HEK293 (cell line): ENCODE measurements around the gene RPL19.

Experiments
- GLIS1 ChIP-seq: fragments of 450-650 bp; formaldehyde crosslinking; IDR thresholded peaks from 2 replicates; pipeline ENCODE4 v1.5.1; 2016; ENCODE audit warnings: missing biosample characterization, missing genetic modification characterization
- HOXC10 ChIP-seq: sonication (generic); formaldehyde crosslinking; IDR thresholded peaks from 2 replicates; pipeline ENCODE4 v1.8.1; 2023; ENCODE audit warnings: mild to moderate bottlenecking, missing genetic modification reagents
- IKZF3 ChIP-seq: fragments of 450-650 bp; IDR thresholded peaks from 2 replicates; pipeline ENCODE4 v1.5.0; 2018; ENCODE audit warnings: missing biosample characterization, mild to moderate bottlenecking, missing genetic modification characterization, moderate library complexity
- KLF9 ChIP-seq: fragments of 450-650 bp; formaldehyde crosslinking; IDR thresholded peaks from 2 replicates; pipeline ENCODE4 v1.5.1; 2016; ENCODE audit warnings: missing biosample characterization, missing genetic modification characterization, low read depth
- PATZ1 ChIP-seq: fragments of 450-650 bp; formaldehyde crosslinking; IDR thresholded peaks from 2 replicates; pipeline ENCODE4 v1.5.1; 2016; ENCODE audit warnings: missing biosample characterization, missing genetic modification characterization
- PRDM10 ChIP-seq: fragments of 450-650 bp; formaldehyde crosslinking; IDR thresholded peaks from 2 replicates; pipeline ENCODE4 v1.5.1; 2016; ENCODE audit warnings: missing biosample characterization, missing genetic modification characterization
- SETDB1 ChIP-seq: IDR thresholded peaks from one replicate; pipeline ENCODE4 v1.6.1; 2017; ENCODE audit warnings: mild to moderate bottlenecking, low read length, moderate library complexity, mixed read lengths; ENCODE audit not compliant: insufficient read length
- SP2 ChIP-seq: fragments of 450-650 bp; formaldehyde crosslinking; IDR thresholded peaks from 2 replicates; pipeline ENCODE4 v1.5.1; 2016; ENCODE audit warnings: missing biosample characterization, missing genetic modification characterization
- WT1 ChIP-seq: fragments of 450-650 bp; formaldehyde crosslinking; IDR thresholded peaks from 2 replicates; pipeline ENCODE4 v1.5.1; 2016; ENCODE audit warnings: missing biosample characterization, missing genetic modification characterization
- YY2 ChIP-seq: fragments of 450-650 bp; formaldehyde crosslinking; IDR thresholded peaks from 2 replicates; pipeline ENCODE4 v1.5.1; 2016; ENCODE audit warnings: missing biosample characterization, missing genetic modification characterization
- ZFHX2 ChIP-seq: fragments of 450-650 bp; formaldehyde crosslinking; conservative IDR thresholded peaks from 2 replicates; pipeline ENCODE4 v1.5.1; 2016; ENCODE audit warnings: missing biosample characterization, missing genetic modification characterization
- ZFP37 ChIP-seq: fragments of 450-650 bp; formaldehyde crosslinking; IDR thresholded peaks from 2 replicates; pipeline ENCODE4 v1.5.1; 2016; ENCODE audit warnings: missing biosample characterization, missing genetic modification characterization
- ZIC2 ChIP-seq: fragments of 450-650 bp; formaldehyde crosslinking; IDR thresholded peaks from 2 replicates; pipeline ENCODE4 v1.5.1; 2016; ENCODE audit warnings: missing biosample characterization, missing genetic modification characterization
- ZNF112 ChIP-seq: fragments of 450-650 bp; formaldehyde crosslinking; IDR thresholded peaks from 2 replicates; pipeline ENCODE4 v1.5.0; 2017; ENCODE audit warnings: missing biosample characterization, missing genetic modification characterization
- ZNF140 ChIP-seq: fragments of 450-650 bp; formaldehyde crosslinking; IDR thresholded peaks from 2 replicates; pipeline ENCODE4 v1.5.1; 2016; ENCODE audit warnings: missing biosample characterization, missing genetic modification characterization
- ZNF174 ChIP-seq: fragments of 450-650 bp; formaldehyde crosslinking; IDR thresholded peaks from 2 replicates; pipeline ENCODE4 v1.5.0; 2017; ENCODE audit warnings: missing biosample characterization, mild to moderate bottlenecking, missing genetic modification characterization
- ZNF223 ChIP-seq: fragments of 450-650 bp; formaldehyde crosslinking; IDR thresholded peaks from 2 replicates; pipeline ENCODE4 v1.5.1; 2016; ENCODE audit warnings: missing biosample characterization, missing genetic modification characterization
- ZNF248 ChIP-seq: fragments of 450-650 bp; formaldehyde crosslinking; IDR thresholded peaks from 2 replicates; pipeline ENCODE4 v1.5.1; 2017; ENCODE audit warnings: missing biosample characterization, missing genetic modification characterization
- ZNF362 ChIP-seq: fragments of 450-650 bp; formaldehyde crosslinking; IDR thresholded peaks from 2 replicates; pipeline ENCODE4 v1.5.1; 2016; ENCODE audit warnings: missing biosample characterization, missing genetic modification characterization
- ZNF391 ChIP-seq: fragments of 450-650 bp; formaldehyde crosslinking; IDR thresholded peaks from 2 replicates; pipeline ENCODE4 v1.5.1; 2016; ENCODE audit warnings: low read depth, missing biosample characterization, missing genetic modification characterization, borderline replicate concordance
- ZNF488 ChIP-seq: fragments of 450-650 bp; formaldehyde crosslinking; IDR thresholded peaks from 2 replicates; pipeline ENCODE4 v1.5.1; 2016; ENCODE audit warnings: missing biosample characterization, missing genetic modification characterization
- ZNF518A ChIP-seq: fragments of 450-650 bp; formaldehyde crosslinking; conservative IDR thresholded peaks from 2 replicates; pipeline ENCODE4 v1.5.1; 2016; ENCODE audit warnings: low read depth, missing biosample characterization, missing genetic modification characterization
- ZNF548 ChIP-seq: fragments of 450-650 bp; formaldehyde crosslinking; IDR thresholded peaks from 2 replicates; pipeline ENCODE4 v1.5.1; 2016; ENCODE audit warnings: missing biosample characterization, missing genetic modification characterization
- ZNF585B ChIP-seq: fragments of 450-650 bp; formaldehyde crosslinking; IDR thresholded peaks from 2 replicates; pipeline ENCODE4 v1.5.1; 2016; ENCODE audit warnings: missing biosample characterization, missing genetic modification characterization
- ZNF645 ChIP-seq: fragments of 450-650 bp; formaldehyde crosslinking; IDR thresholded peaks from 2 replicates; pipeline ENCODE4; 2016; ENCODE audit warnings: missing biosample characterization, missing genetic modification characterization
- ZNF670 ChIP-seq: fragments of 450-650 bp; formaldehyde crosslinking; IDR thresholded peaks from 2 replicates; pipeline ENCODE4 v1.5.1; 2016; ENCODE audit warnings: missing biosample characterization, missing genetic modification characterization, low read depth
- ZNF843 ChIP-seq: fragments of 450-650 bp; formaldehyde crosslinking; IDR thresholded peaks from 2 replicates; pipeline ENCODE4 v1.5.1; 2016; ENCODE audit warnings: missing biosample characterization, missing genetic modification characterization

RPL19 gene

GRCh38 chr17:39225959-39226683 lies 26.0 kb downstream of the RPL19 start (continued):
- TF ChIP-seq GLIS1 (tag by site-specific recombination) = peak; percentile 60
- no peak for TF ChIP-seq IKZF3
- TF ChIP-seq ZNF248 (tag by site-specific recombination) = no peak
- TF ChIP-seq ZNF518A (tag by site-specific recombination) = no peak
- TF ChIP-seq PRDM10 (tag by site-specific recombination) = 0 out of 2 replicates have a peak, but pooled peaks have one; percentile 84
- TF ChIP-seq YY2 (tag by site-specific recombination) = no peak
- peak; percentile 51; the same call in 1 of the 2 replicates for TF ChIP-seq ZFHX2 (tag by site-specific recombination)
- no peak for TF ChIP-seq ZNF488
- no peak for TF ChIP-seq ZIC2
- no peak for TF ChIP-seq ZNF548 (tag by site-specific recombination)
- no peak for TF ChIP-seq ZNF174 (tag by site-specific recombination)
- TF ChIP-seq WT1 (tag by site-specific recombination) = no peak
- TF ChIP-seq ZNF362 = no peak
- TF ChIP-seq PATZ1 (tag by site-specific recombination) = peak; percentile 43; the same call in 1 of the 2 replicates
- no peak for TF ChIP-seq ZNF670 (tag by site-specific recombination)
- TF ChIP-seq HOXC10 (CRISPR knock-in tag) = no peak
- no peak for TF ChIP-seq ZNF585B (tag by site-specific recombination)
- TF ChIP-seq KLF9 (tag by site-specific recombination) = peak; percentile 76
- no peak for TF ChIP-seq ZNF112 (tag by site-specific recombination)
- TF ChIP-seq ZNF223 (tag by site-specific recombination) = no peak
- no peak for TF ChIP-seq ZNF140 (tag by site-specific recombination)
- TF ChIP-seq ZNF391 (tag by site-specific recombination) = no peak
- TF ChIP-seq ZFP37 (tag by site-specific recombination) = no peak
- no peak for TF ChIP-seq ZNF843 (tag by site-specific recombination)
- no peak for TF ChIP-seq SETDB1
- TF ChIP-seq ZNF645 (tag by site-specific recombination) = no peak
- peak; percentile 90 for TF ChIP-seq SP2
